CD4-positive, alpha-beta T cell (primary cell): ENCODE results near the gene MAMLD1. TPM values are rescaled to one million over a fixed set of nuclear protein-coding genes. Genes with fewer than 3 reads are reported as not detected.

Experiments
- ATAC-seq: fragments of 200-7000 bp; cut with Tn5 transposase; one replicate; pipeline ENCODE4 v1.10.0; 2022; ENCODE audit warnings: mild to moderate bottlenecking; ENCODE audit not compliant: poor library complexity
- CTCF ChIA-PET: fragments of 350-600 bp; sonication (Branson Sonifier 250); formaldehyde crosslinking; loops from one replicate; lab custom pipeline; 2021; ENCODE audit warnings: antibody characterized with exemption, inconsistent platforms; lab: Charles Lee
- POLR2A ChIA-PET: fragments of 350-600 bp; sonication (Branson Sonifier 250); formaldehyde crosslinking; loops from one replicate; lab custom pipeline; 2021; ENCODE audit warnings: antibody characterized with exemption, inconsistent platforms; lab: Charles Lee
- DNase-seq, 14 experiments: peaks; one replicate each; pipeline ENCODE4 v3.0.0-alpha.2; 2013 to 2020; ENCODE audit warnings: mixed read lengths in 2 of 14
- H3K27ac ChIP-seq, 2 donors: one replicate each; pipeline versions ENCODE4 v1.5.1 to v1.7.0; 2013; ENCODE audit warnings: low read length in 2 of 2, low read depth in 1 of 2, mild to moderate bottlenecking in 1 of 2
- H3K27me3 ChIP-seq, 2 experiments: 1 replicate in 1 of 2; 2 replicates in 1 of 2; pipeline versions ENCODE4 v1.6.1 to v1.7.0; 2013; ENCODE audit warnings: low read length in 2 of 2, control low read depth in 1 of 2, mild to moderate bottlenecking in 1 of 2, moderate library complexity in 1 of 2; ENCODE audit not compliant: insufficient read depth in 2 of 2, control insufficient read depth in 1 of 2
- H3K36me3 ChIP-seq: one replicate; pipeline ENCODE4 v1.6.1; 2013; ENCODE audit warnings: low read length, control low read depth; ENCODE audit not compliant: insufficient read depth
- H3K4me1 ChIP-seq: one replicate; pipeline ENCODE4 v1.6.1; 2013; ENCODE audit warnings: low read length, control low read depth; ENCODE audit not compliant: insufficient read depth
- H3K4me3 ChIP-seq: one replicate; pipeline ENCODE4 v1.5.1; 2013; ENCODE audit warnings: mild to moderate bottlenecking, low read length, moderate library complexity
- H3K9me3 ChIP-seq, 2 experiments: 1 replicate in 1 of 2; 2 replicates in 1 of 2; pipeline versions ENCODE4 v1.6.1 to v1.7.0; 2013; ENCODE audit warnings: low read length in 2 of 2, mild to moderate bottlenecking in 2 of 2, control low read depth in 1 of 2, moderate library complexity in 1 of 2; ENCODE audit not compliant: control insufficient read depth in 1 of 2, insufficient read depth in 1 of 2
- H3K27ac Mint-ChIP-seq: one replicate; pipeline ENCODE4 v1.8.0; 2020; ENCODE audit warnings: mixed read lengths
- H3K27me3 Mint-ChIP-seq: one replicate; pipeline ENCODE4 v1.8.0; 2021; ENCODE audit warnings: mixed read lengths
- H3K36me3 Mint-ChIP-seq: one replicate; pipeline ENCODE4 v1.8.0; 2021; ENCODE audit warnings: low read depth, mixed read lengths
- H3K4me1 Mint-ChIP-seq: one replicate; pipeline ENCODE4 v1.8.0; 2021; ENCODE audit warnings: low read depth, mixed read lengths
- H3K4me3 Mint-ChIP-seq: one replicate; pipeline ENCODE4 v1.8.0; 2020; ENCODE audit warnings: mild to moderate bottlenecking, mixed read lengths
- H3K9me3 Mint-ChIP-seq: one replicate; pipeline ENCODE4 v1.8.0; 2020; ENCODE audit warnings: mixed read lengths
- CTCF ChIP-seq: fragments of 200-600 bp; IDR thresholded peaks from one replicate; pipeline ENCODE4 v1.8.0; 2022; ENCODE audit warnings: antibody characterized with exemption, mild to moderate bottlenecking
- intact Hi-C, 2 experiments: fragments of 100-400 bp; cut with DNase I in 1 of 2; cut with micrococcal nuclease in 1 of 2; formaldehyde crosslinking; loops; one replicate each; pipeline versions ENCODE4 v1.15.1 to v1.9.0; 2023 to 2025; cut with DNase I, micrococcal nuclease
- total RNA-seq, 174 experiments: library from RNA in 2 of 174; stranded (reverse) in 2 of 174; gene quantifications; one replicate each; pipeline ENCODE4 v1.2.3 and lab custom pipeline; 2021 to 2026

Gene MAMLD1
- total RNA-seq, 2 experiments from 2014 or later = 0.45 to 0.96 TPM

- H3K4me1 Mint-ChIP-seq = peaks cover 29% of the 10 kb centered on the region
- CTCF ChIA-PET = no interaction called here
- H3K27me3 Mint-ChIP-seq = no peaks in the 10 kb centered on the region
These were observed 119.6 kb downstream of the MAMLD1 start for GRCh38 chrX:150482537-150483206.

GRCh38 chrX:150483356-150483985 lies 120.4 kb downstream of the MAMLD1 start:
- no peak for TF ChIP-seq CTCF
- ChIA-PET POLR2A (no interaction called here), CTCF (interaction anchor here (0.6 to 1.2 kb wide), 2 partner anchors 118 to 469 kb away, joined by 3 read pairs; no protein-coding TSS in a partner anchor)
- no peak overlapping the region for H3K4me3 Mint-ChIP-seq
- H3K9me3 Mint-ChIP-seq = no peaks in the 10 kb centered on the region
- H3K27me3 ChIP-seq = no peaks in the 10 kb centered on the region
- H3K36me3 ChIP-seq = no peaks in the 10 kb centered on the region
- no peak overlapping the region for H3K27ac ChIP-seq
- DNase-seq (no peak), ATAC-seq (no peak)
- peaks cover 14% of the 10 kb centered on the region for H3K4me1 ChIP-seq
- H3K4me3 ChIP-seq = no peak overlapping the region
- H3K4me1 Mint-ChIP-seq = peaks cover 21% of the 10 kb centered on the region
- no peak overlapping the region for H3K27ac Mint-ChIP-seq
- no peaks in the 10 kb centered on the region for H3K9me3 ChIP-seq
- intact Hi-C loops = loop anchor here (5.0 to 10.0 kb wide), 3 partner anchors 101 to 119 kb away; partner anchors contain the start of gene MAMLD1 (in 1 of the 2)
- no peaks in the 10 kb centered on the region for H3K36me3 Mint-ChIP-seq
- no peaks in the 10 kb centered on the region for H3K27me3 Mint-ChIP-seq

More at GRCh38 chrX:150482537-150483206, 119.6 kb downstream of the MAMLD1 start:
- peaks cover 20% of the 10 kb centered on the region for H3K4me1 ChIP-seq
- no peak overlapping the region for H3K27ac Mint-ChIP-seq
- DNase-seq = peak in 4 of 14 experiments; percentile 1 to 50 (median 36)
- no peaks in the 10 kb centered on the region for H3K9me3 Mint-ChIP-seq
- no peak overlapping the region for H3K4me3 Mint-ChIP-seq
- POLR2A ChIA-PET = no interaction called here
- no peak overlapping the region for H3K4me3 ChIP-seq
- ATAC-seq = no peak
- TF ChIP-seq CTCF = no peak
- H3K9me3 ChIP-seq = no peaks in the 10 kb centered on the region
- intact Hi-C loops = loop anchor here (5.0 to 10.0 kb wide), 3 partner anchors 102 to 118 kb away; partner anchors contain the start of gene MAMLD1 (in 1 of the 2)
- no peaks in the 10 kb centered on the region for H3K36me3 ChIP-seq
- no peak overlapping the region for H3K27ac ChIP-seq
- no peaks in the 10 kb centered on the region for H3K27me3 ChIP-seq
- H3K36me3 Mint-ChIP-seq = no peaks in the 10 kb centered on the region

- no peaks in the 10 kb centered on the region for H3K36me3 ChIP-seq
- no peak overlapping the region for H3K27ac Mint-ChIP-seq
- no peak overlapping the region for H3K4me3 Mint-ChIP-seq
- DNase-seq = peak; percentile 1 to 72 (median 32)
- H3K27me3 ChIP-seq = no peaks in the 10 kb centered on the region
- intact Hi-C loops = loop anchor here in 1 of 2 experiments (5.0 to 10.0 kb wide), 3 partner anchors 99 to 534 kb away; partner anchors contain the start of gene MAMLD1
- no peaks in the 10 kb centered on the region for H3K27me3 Mint-ChIP-seq
- no peaks in the 10 kb centered on the region for H3K4me1 ChIP-seq
- no peak overlapping the region for H3K4me3 ChIP-seq
- H3K27ac ChIP-seq = no peak overlapping the region
- CTCF ChIA-PET = interaction anchor here (1.3 kb wide), 1 partner anchor 121 kb away, joined by 6 read pairs; no protein-coding TSS in a partner anchor
- H3K36me3 Mint-ChIP-seq = no peaks in the 10 kb centered on the region
- POLR2A ChIA-PET = no interaction called here
- H3K4me1 Mint-ChIP-seq = no peaks in the 10 kb centered on the region
- no peaks in the 10 kb centered on the region for H3K9me3 ChIP-seq
- peak; percentile 40 for TF ChIP-seq CTCF
- peak; percentile 66 for ATAC-seq
- no peaks in the 10 kb centered on the region for H3K9me3 Mint-ChIP-seq
These were observed 122.9 kb downstream of the MAMLD1 start for GRCh38 chrX:150486011-150486410.
